Mesothelial cell of epicardium (in vitro differentiated cells): ENCODE measurements around the gene SDC4. TPM values are rescaled to one million over a fixed set of nuclear protein-coding genes. Genes with fewer than 3 reads are reported as not detected.

Experiments used
- DNase-seq, 2 experiments: peaks; one replicate each; pipeline ENCODE4 v3.0.0; 2021; ENCODE audit warnings: low spot score in 2 of 2; ENCODE audit not compliant: unreplicated experiment in 2 of 2
- H3K27ac Mint-ChIP-seq: 2 replicates; pipeline ENCODE4 v1.8.0; 2021; ENCODE audit warnings: mixed read lengths
- H3K27me3 Mint-ChIP-seq: 2 replicates; pipeline ENCODE4 v1.8.0; 2021; ENCODE audit warnings: low read depth, mixed read lengths
- H3K36me3 Mint-ChIP-seq: 2 replicates; pipeline ENCODE4 v1.8.0; 2021; ENCODE audit warnings: mixed read lengths
- H3K4me1 Mint-ChIP-seq: 2 replicates; pipeline ENCODE4 v1.8.0; 2021; ENCODE audit warnings: mixed read lengths
- H3K4me3 Mint-ChIP-seq: 2 replicates; pipeline ENCODE4 v1.8.0; 2021; ENCODE audit warnings: mild to moderate bottlenecking, moderate library complexity, mixed read lengths
- H3K9me3 Mint-ChIP-seq: 2 replicates; pipeline ENCODE4 v1.8.0; 2021; ENCODE audit warnings: mixed read lengths
- total RNA-seq: library from RNA; stranded (reverse); gene quantifications from 3 replicates; pipeline ENCODE4 v1.2.1, GENCODE V29; 2021
- TF ChIP-seq, protein P1 (sequence below): fragments of 200-600 bp; sonication (generic); IDR thresholded peaks from one replicate; pipeline ENCODE4 v1.5.0; 2021; ENCODE audit warnings: antibody characterized with exemption; ENCODE audit not compliant: unreplicated experiment

The SDC4 gene
- total RNA-seq, 1 donor from 2014 or later, result 46.7 TPM

- no peaks in the 10 kb centered on the region for H3K27me3 Mint-ChIP-seq
Measured at GRCh38 chr20:45343532-45344167, 4.6 kb downstream of the SDC4 start.

DNA sequence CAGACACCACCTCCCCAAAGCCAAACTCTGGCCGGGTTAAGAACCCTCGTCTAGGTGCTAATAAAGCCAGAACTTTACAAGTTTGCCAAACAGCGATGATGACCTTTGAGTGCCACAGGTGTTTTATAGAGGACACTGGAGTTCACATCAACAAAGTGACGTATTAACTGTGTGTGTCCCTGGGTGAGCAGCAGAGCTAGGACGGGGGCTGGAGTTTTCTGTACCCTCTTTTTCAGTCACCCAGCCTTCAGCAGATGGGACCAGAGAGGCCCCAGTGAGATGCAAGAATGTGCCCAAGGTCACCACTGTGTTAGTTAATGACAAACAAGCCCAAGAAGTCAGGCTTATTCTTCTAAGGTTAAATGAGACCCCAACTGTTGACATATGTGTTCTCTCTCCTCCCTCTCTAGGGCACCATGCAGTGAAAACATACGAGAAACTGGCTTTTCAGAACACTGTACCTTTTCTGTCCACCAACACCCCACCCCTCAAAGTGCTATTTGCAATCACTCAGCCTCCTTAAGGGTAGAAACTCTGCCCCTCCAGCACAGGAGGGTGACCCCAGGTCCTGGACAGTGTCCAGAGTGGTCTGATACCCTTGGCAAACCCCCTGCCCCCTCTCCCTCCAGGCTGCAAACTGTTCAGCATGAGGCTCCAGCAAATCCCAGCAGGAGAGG is 5.2 kb downstream of the SDC4 start:
- Mint-ChIP-seq H3K4me3 (peak overlapping the region; percentile 13), H3K4me1 (peaks cover 87% of the 10 kb centered on the region), H3K36me3 (peaks cover 2% of the 10 kb centered on the region), H3K27ac (peak overlapping the region; percentile 97), H3K27me3 (no peaks in the 10 kb centered on the region), H3K9me3 (no peaks in the 10 kb centered on the region)
- TF ChIP-seq, protein P1, sequence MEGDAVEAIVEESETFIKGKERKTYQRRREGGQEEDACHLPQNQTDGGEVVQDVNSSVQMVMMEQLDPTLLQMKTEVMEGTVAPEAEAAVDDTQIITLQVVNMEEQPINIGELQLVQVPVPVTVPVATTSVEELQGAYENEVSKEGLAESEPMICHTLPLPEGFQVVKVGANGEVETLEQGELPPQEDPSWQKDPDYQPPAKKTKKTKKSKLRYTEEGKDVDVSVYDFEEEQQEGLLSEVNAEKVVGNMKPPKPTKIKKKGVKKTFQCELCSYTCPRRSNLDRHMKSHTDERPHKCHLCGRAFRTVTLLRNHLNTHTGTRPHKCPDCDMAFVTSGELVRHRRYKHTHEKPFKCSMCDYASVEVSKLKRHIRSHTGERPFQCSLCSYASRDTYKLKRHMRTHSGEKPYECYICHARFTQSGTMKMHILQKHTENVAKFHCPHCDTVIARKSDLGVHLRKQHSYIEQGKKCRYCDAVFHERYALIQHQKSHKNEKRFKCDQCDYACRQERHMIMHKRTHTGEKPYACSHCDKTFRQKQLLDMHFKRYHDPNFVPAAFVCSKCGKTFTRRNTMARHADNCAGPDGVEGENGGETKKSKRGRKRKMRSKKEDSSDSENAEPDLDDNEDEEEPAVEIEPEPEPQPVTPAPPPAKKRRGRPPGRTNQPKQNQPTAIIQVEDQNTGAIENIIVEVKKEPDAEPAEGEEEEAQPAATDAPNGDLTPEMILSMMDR, result no peak
- DNase-seq, result no peak

More at GRCh38 chr20:45343532-45344167, 4.6 kb downstream of the SDC4 start:
- peak overlapping the region; percentile 97 for H3K27ac Mint-ChIP-seq
- peak overlapping the region; percentile 13 for H3K4me3 Mint-ChIP-seq
- no peak for DNase-seq
- H3K4me1 Mint-ChIP-seq, result peaks cover 84% of the 10 kb centered on the region
- H3K36me3 Mint-ChIP-seq, result peaks cover 2% of the 10 kb centered on the region
- TF ChIP-seq, protein P1, result no peak
- H3K9me3 Mint-ChIP-seq, result no peaks in the 10 kb centered on the region

DNA sequence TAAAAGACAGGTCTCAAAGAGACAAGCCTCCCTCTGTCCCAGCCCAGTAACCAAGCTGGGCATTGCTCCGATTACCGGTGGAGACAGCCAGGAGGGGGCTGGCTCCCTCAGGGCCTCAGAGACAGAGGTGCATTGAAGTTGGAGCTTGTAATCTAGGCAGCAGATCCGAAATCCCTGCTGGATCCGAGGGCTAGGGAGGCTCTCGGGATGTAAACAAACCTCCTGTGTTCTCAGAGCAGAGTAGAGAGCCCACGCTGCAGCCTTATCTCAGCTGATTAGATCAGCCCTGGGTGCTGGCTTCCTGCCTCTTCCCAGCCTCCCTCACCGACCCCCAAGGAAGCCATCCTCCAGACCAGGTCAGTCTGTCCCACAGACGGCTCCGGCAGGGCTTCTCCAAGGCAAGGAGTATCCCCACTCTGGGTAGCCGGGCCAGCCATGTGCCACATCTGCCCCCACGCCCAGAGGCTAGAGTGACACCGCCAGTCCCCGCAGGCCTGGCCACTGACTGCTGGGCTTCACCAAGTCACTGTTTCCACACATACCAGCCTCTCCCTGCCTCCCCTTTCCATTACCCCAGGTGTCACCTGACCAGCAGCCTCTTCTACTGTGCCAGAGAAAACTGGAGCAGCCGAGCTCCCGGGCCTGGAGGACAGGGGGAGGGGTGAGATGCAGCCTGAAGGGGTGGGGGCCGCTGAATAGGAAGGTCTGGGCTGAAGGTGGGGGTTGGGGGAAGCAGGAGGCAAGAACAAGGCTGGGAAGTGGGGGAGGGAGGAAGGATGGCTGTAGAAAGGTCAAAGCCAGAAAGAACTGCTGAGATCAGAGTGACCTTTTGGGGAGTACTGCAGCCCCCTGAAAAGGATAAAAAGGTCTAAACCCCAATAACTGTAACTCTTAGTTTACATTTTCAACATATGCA is 6.0 kb downstream of the SDC4 start:
- Mint-ChIP-seq H3K4me1 (peaks cover 89% of the 10 kb centered on the region), H3K9me3 (no peaks in the 10 kb centered on the region), H3K27ac (peak overlapping the region; percentile 97), H3K36me3 (peaks cover 2% of the 10 kb centered on the region), H3K27me3 (no peaks in the 10 kb centered on the region), H3K4me3 (peak overlapping the region; percentile 52)
- DNase-seq, result peak in 1 of 2 experiments; percentile 59
- TF ChIP-seq, protein P1, result no peak

DNA sequence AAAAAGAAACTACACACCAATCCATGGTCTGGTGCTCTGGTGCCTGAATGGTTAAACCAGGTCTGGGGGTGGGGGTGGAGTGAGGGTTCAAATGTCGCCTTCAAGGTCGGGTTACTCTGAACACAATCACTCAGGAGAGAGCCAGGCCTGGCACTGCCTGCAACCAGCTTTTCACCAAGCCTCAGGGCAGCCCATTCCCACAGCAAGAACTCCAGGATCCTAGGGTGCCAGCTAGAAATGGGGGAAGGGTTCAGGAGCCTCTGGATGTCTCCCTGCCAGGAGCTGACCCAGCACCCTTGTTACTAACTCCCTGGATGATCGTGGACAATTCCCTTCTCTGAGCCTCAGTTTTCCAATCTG is 6.7 kb downstream of the SDC4 start:
- peaks cover 2% of the 10 kb centered on the region for H3K36me3 Mint-ChIP-seq
- H3K4me1 Mint-ChIP-seq, result peaks cover 89% of the 10 kb centered on the region

DNA sequence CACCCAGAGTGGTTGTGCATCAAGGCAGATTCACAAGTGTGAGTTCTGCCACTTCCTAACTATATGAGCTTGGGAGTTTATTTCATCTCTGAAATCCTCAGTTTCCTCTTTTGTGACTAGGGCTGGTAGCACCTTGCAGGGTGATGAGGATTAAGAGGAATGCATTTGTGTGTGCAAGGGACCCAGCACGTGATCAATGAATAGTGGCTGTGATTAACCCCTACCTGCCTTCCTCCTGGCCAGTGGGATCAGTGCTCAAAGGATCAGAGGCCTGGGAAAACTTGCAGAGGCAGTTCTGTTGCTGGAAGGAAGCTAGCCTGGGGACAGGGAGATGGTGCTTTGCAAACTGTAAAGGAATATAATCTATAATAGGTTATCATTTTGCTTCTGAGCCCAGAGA is 7.3 kb downstream of the SDC4 start:
- no peaks in the 10 kb centered on the region for H3K9me3 Mint-ChIP-seq
- H3K4me1 Mint-ChIP-seq, result peaks cover 86% of the 10 kb centered on the region
- peak overlapping the region; percentile 97 for H3K27ac Mint-ChIP-seq
- H3K36me3 Mint-ChIP-seq, result peaks cover 2% of the 10 kb centered on the region
- H3K27me3 Mint-ChIP-seq, result no peaks in the 10 kb centered on the region
- H3K4me3 Mint-ChIP-seq, result no peak overlapping the region
- TF ChIP-seq, protein P1, result no peak
- DNase-seq, result no peak

More for the DNA sequence above, 6.7 kb downstream of the SDC4 start:
- TF ChIP-seq, protein P1, result no peak
- Mint-ChIP-seq H3K9me3 (no peaks in the 10 kb centered on the region), H3K27ac (peak overlapping the region; percentile 97), H3K27me3 (no peaks in the 10 kb centered on the region), H3K4me3 (peak overlapping the region; percentile 52)
- DNase-seq, result no peak
